ENCODE measurements around the gene OSMR.

The OSMR gene

GRCh38 chr5:38953426-38954012 lies 107.7 kb downstream of the OSMR start:
- no peaks in the 10 kb centered on the region for H3K79me2 ChIP-seq
- H3K27me3 ChIP-seq (ENCODE audit: control insufficient read depth, insufficient read depth, low read length), result no peaks in the 10 kb centered on the region
- H3K4me1 ChIP-seq, result no peaks in the 10 kb centered on the region
- no peak overlapping the region for H3K4me2 ChIP-seq (ENCODE audit: low read length)
- no peak overlapping the region for H3K27ac ChIP-seq
- no peaks in the 10 kb centered on the region for H3K36me3 ChIP-seq (ENCODE audit: control insufficient read depth, insufficient read depth, low read length)
- TF ChIP-seq, protein P1, sequence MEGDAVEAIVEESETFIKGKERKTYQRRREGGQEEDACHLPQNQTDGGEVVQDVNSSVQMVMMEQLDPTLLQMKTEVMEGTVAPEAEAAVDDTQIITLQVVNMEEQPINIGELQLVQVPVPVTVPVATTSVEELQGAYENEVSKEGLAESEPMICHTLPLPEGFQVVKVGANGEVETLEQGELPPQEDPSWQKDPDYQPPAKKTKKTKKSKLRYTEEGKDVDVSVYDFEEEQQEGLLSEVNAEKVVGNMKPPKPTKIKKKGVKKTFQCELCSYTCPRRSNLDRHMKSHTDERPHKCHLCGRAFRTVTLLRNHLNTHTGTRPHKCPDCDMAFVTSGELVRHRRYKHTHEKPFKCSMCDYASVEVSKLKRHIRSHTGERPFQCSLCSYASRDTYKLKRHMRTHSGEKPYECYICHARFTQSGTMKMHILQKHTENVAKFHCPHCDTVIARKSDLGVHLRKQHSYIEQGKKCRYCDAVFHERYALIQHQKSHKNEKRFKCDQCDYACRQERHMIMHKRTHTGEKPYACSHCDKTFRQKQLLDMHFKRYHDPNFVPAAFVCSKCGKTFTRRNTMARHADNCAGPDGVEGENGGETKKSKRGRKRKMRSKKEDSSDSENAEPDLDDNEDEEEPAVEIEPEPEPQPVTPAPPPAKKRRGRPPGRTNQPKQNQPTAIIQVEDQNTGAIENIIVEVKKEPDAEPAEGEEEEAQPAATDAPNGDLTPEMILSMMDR (IDR thresholded peaks at IDR 0.05), result no peak
- H3K9ac ChIP-seq, result no peak overlapping the region
- H3K9me3 ChIP-seq (ENCODE audit: control insufficient read depth, low read length), result no peaks in the 10 kb centered on the region
- no peak overlapping the region for H3K4me3 ChIP-seq (ENCODE audit: low read depth, low read length)
- no peak overlapping the region for H2AFZ ChIP-seq

DNA sequence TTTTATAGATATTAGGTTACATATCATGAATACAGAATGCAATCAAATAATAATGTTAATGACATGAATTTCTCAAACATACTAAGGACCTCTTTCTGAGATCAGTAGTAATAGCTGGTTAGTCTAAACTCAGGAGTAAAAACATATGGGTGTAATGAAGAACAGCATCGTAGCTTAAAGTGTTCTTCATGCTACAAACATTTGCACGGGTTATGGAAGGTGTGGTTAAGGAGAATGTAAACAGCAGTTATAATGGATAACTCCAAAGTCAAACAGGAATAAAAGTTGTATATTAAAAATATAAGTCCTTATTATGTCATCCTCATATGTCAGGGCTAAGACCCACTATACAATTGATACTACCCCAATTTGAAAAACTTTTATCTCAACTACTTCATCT lies 115.9 kb downstream of the OSMR start:
- Histone ChIP-seq H3K79me2 (no peaks in the 10 kb centered on the region), H3K27me3 (ENCODE audit: control insufficient read depth, insufficient read depth, low read length) (no peaks in the 10 kb centered on the region), H3K4me1 (no peaks in the 10 kb centered on the region), H3K36me3 (ENCODE audit: control insufficient read depth, insufficient read depth, low read length) (no peaks in the 10 kb centered on the region), H3K4me3 (ENCODE audit: low read depth, low read length) (no peak overlapping the region), H3K4me2 (ENCODE audit: low read length) (no peak overlapping the region), H2AFZ (no peak overlapping the region), H3K27ac (no peak overlapping the region), H3K9me3 (ENCODE audit: control insufficient read depth, low read length) (no peaks in the 10 kb centered on the region), H3K9ac (no peak overlapping the region)
- TF ChIP-seq, protein P1 (IDR thresholded peaks at IDR 0.05), result no peak

GRCh38 chr5:38968665-38969064 lies 122.9 kb downstream of the OSMR start:
- Histone ChIP-seq H3K4me2 (ENCODE audit: low read length) (no peak overlapping the region), H3K9ac (no peak overlapping the region), H3K4me3 (ENCODE audit: low read depth, low read length) (no peak overlapping the region), H3K4me1 (no peaks in the 10 kb centered on the region), H2AFZ (no peak overlapping the region), H3K27ac (no peak overlapping the region), H3K9me3 (ENCODE audit: control insufficient read depth, low read length) (no peaks in the 10 kb centered on the region), H3K27me3 (ENCODE audit: control insufficient read depth, insufficient read depth, low read length) (no peaks in the 10 kb centered on the region), H3K79me2 (no peaks in the 10 kb centered on the region), H3K36me3 (ENCODE audit: control insufficient read depth, insufficient read depth, low read length) (no peaks in the 10 kb centered on the region)
- TF ChIP-seq, protein P1 (IDR thresholded peaks at IDR 0.05), result no peak

- TF ChIP-seq, protein P1 (IDR thresholded peaks at IDR 0.05), result no peak
- no peaks in the 10 kb centered on the region for H3K4me1 ChIP-seq
- no peaks in the 10 kb centered on the region for H3K9me3 ChIP-seq (ENCODE audit: control insufficient read depth, low read length)
- no peaks in the 10 kb centered on the region for H3K36me3 ChIP-seq (ENCODE audit: control insufficient read depth, insufficient read depth, low read length)
- H3K79me2 ChIP-seq, result no peaks in the 10 kb centered on the region
- H3K27ac ChIP-seq, result no peak overlapping the region
- no peak overlapping the region for H3K9ac ChIP-seq
- no peak overlapping the region for H3K4me2 ChIP-seq (ENCODE audit: low read length)
- H3K4me3 ChIP-seq (ENCODE audit: low read depth, low read length), result no peak overlapping the region
- no peak overlapping the region for H2AFZ ChIP-seq
- no peaks in the 10 kb centered on the region for H3K27me3 ChIP-seq (ENCODE audit: control insufficient read depth, insufficient read depth, low read length)
Measured at GRCh38 chr5:38978036-38978435, 132.2 kb downstream of the OSMR start.

DNA sequence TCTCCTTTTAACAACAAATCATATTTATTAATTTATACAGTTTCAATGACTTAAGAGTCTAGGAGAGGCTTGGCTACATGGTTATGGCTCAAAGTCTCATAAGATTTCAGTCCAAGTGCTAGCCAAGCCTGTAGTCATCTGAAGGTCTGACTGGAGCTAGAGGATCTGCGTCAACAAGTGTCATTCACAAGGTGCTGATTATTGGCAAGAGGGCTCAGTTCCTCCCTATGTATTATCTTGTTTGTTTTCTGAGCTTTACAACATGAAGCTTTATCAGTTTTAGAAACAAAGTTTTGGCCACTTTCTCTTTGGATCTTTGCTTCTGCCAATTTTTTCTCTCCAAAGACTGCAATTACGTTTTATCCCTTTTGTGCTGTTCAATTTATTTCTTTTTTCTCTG lies 133.7 kb downstream of the OSMR start:
- H3K4me1 ChIP-seq, result no peaks in the 10 kb centered on the region
- H3K9ac ChIP-seq, result no peak overlapping the region
- H3K9me3 ChIP-seq (ENCODE audit: control insufficient read depth, low read length), result no peaks in the 10 kb centered on the region
- H3K36me3 ChIP-seq (ENCODE audit: control insufficient read depth, insufficient read depth, low read length), result no peaks in the 10 kb centered on the region
- TF ChIP-seq, protein P1 (IDR thresholded peaks at IDR 0.05), result no peak
- no peaks in the 10 kb centered on the region for H3K79me2 ChIP-seq
- no peak overlapping the region for H3K4me2 ChIP-seq (ENCODE audit: low read length)
- no peak overlapping the region for H3K27ac ChIP-seq
- H3K27me3 ChIP-seq (ENCODE audit: control insufficient read depth, insufficient read depth, low read length), result no peaks in the 10 kb centered on the region
- no peak overlapping the region for H3K4me3 ChIP-seq (ENCODE audit: low read depth, low read length)
- H2AFZ ChIP-seq, result no peak overlapping the region
